Keratinocyte (primary cell): ENCODE data around the gene LY6G6F. TPM values are rescaled to one million over a fixed set of nuclear protein-coding genes. Genes with fewer than 3 reads are reported as not detected.
"Not testable (repeated sequence)": the region's sequence is repeated elsewhere in the genome, so short reads cannot be mapped to it uniquely, and the experiment has no call there.

ENCODE experiments used
- DNase-seq: peaks from one replicate; pipeline ENCODE4 v3.0.0-alpha.2; 2011; ENCODE audit warnings: low read depth, missing footprints, low spot score
- FAIRE-seq: peaks from 2 replicates; lab custom pipeline; 2011; peaks lifted over from hg19 to GRCh38; lab: Jason Lieb, UNC
- H2AFZ ChIP-seq: 2 replicates; pipeline ENCODE4 v1.6.0; 2012; ENCODE audit warnings: low read length, control low read depth, inconsistent platforms; ENCODE audit not compliant: control insufficient read depth
- H3K27ac ChIP-seq: 2 replicates; pipeline ENCODE4 v1.5.1; 2011; ENCODE audit warnings: low read length; ENCODE audit not compliant: control insufficient read depth, insufficient read depth
- H3K27me3 ChIP-seq: 3 replicates; pipeline ENCODE4 v1.6.0; 2011; ENCODE audit warnings: low read length; ENCODE audit not compliant: control insufficient read depth, insufficient read depth; ENCODE audit errors: extremely low read depth
- H3K36me3 ChIP-seq, 2 experiments: 2 replicates in 1 of 2; 3 replicates in 1 of 2; pipeline ENCODE4 v1.5.1; 2011; ENCODE audit warnings: low read length in 2 of 2, mild to moderate bottlenecking in 1 of 2; ENCODE audit not compliant: control insufficient read depth in 2 of 2, insufficient read depth in 2 of 2; ENCODE audit errors: extremely low read depth in 1 of 2
- H3K4me1 ChIP-seq: 3 replicates; pipeline ENCODE4 v1.5.1; 2011; ENCODE audit warnings: low read length; ENCODE audit not compliant: control insufficient read depth, insufficient read depth; ENCODE audit errors: extremely low read depth
- H3K4me2 ChIP-seq: 3 replicates; pipeline ENCODE4 v1.6.0; 2011; ENCODE audit warnings: low read depth, low read length; ENCODE audit not compliant: control insufficient read depth, insufficient read depth; ENCODE audit errors: extremely low read depth
- H3K4me3 ChIP-seq, 3 experiments: fragments of 200-600 bp in 1 of 3; sonication (generic) in 1 of 3; 2 replicates in 2 of 3; 3 replicates in 1 of 3; pipeline ENCODE4 v1.5.1; 2011 to 2016; ENCODE audit warnings: low read length in 3 of 3, mild to moderate bottlenecking in 3 of 3, control low read depth in 2 of 3, inconsistent platforms in 1 of 3, low read depth in 1 of 3, mixed read lengths in 1 of 3, mixed run types in 1 of 3, moderate library complexity in 1 of 3; ENCODE audit not compliant: control insufficient read depth in 2 of 3, insufficient read depth in 2 of 3; ENCODE audit errors: extremely low read depth in 1 of 3
- H3K79me2 ChIP-seq: 2 replicates; pipeline ENCODE4 v1.6.0; 2012; ENCODE audit warnings: low read length; ENCODE audit not compliant: control insufficient read depth, insufficient read depth
- H3K9ac ChIP-seq: 3 replicates; pipeline ENCODE4 v1.6.0; 2011; ENCODE audit warnings: low read length; ENCODE audit not compliant: control insufficient read depth, insufficient read depth; ENCODE audit errors: extremely low read depth
- H3K9me1 ChIP-seq: 3 replicates; pipeline ENCODE4 v1.6.0; 2011; ENCODE audit warnings: low read length; ENCODE audit not compliant: control insufficient read depth, insufficient read depth; ENCODE audit errors: extremely low read depth
- H3K9me3 ChIP-seq: 2 replicates; pipeline ENCODE4 v1.5.1; 2012; ENCODE audit warnings: low read depth, low read length; ENCODE audit not compliant: control insufficient read depth
- H4K20me1 ChIP-seq: 3 replicates; pipeline ENCODE4 v1.6.0; 2011; ENCODE audit warnings: low read length; ENCODE audit not compliant: control insufficient read depth, insufficient read depth; ENCODE audit errors: extremely low read depth
- CTCF ChIP-seq, 3 experiments: IDR thresholded peaks in 1 of 3; conservative IDR thresholded peaks in 1 of 3; optimal IDR thresholded peaks in 1 of 3; 2 replicates in 2 of 3; 3 replicates in 1 of 3; pipeline versions ENCODE3 to v1.5.1; 2011; ENCODE audit warnings: low read length in 3 of 3, mild to moderate bottlenecking in 3 of 3, moderate library complexity in 2 of 3, control low read depth in 1 of 3, inconsistent platforms in 1 of 3; ENCODE audit not compliant: insufficient read depth in 2 of 3; ENCODE audit errors: extremely low read depth in 1 of 3
- EZH2 ChIP-seq: IDR thresholded peaks from one replicate; pipeline ENCODE4 v1.6.1; 2012; ENCODE audit warnings: inconsistent platforms, mild to moderate bottlenecking, low read length, moderate library complexity
- dilution Hi-C: fragments of 300-500 bp; cut with MboI; formaldehyde crosslinking; loops from one replicate; pipeline ENCODE4 v1.7.0; 2020; ENCODE audit warnings: low sequenced_read_pairs; ENCODE audit not compliant: extremely low pct_ligation_motif_present
- polyA plus RNA-seq, 5 experiments: library from polyadenylated mRNA; depleted of rRNA in 3 of 5; stranded (reverse) in 3 of 5; stranded (forward) in 1 of 5; unstranded in 1 of 5; fragments of >200 nt; gene quantifications; 1 replicate in 1 of 5; 2 replicates in 3 of 5; 3 replicates in 1 of 5; pipeline versions ENCODE4 v1.2.1 to v1.2.3, GENCODE V29; 2011 to 2012; ENCODE audit warnings: missing spikeins in 2 of 5, low read depth in 1 of 5, low replicate concordance in 1 of 5

LY6G6F gene
- polyA plus RNA-seq, 1 donor (not counting 4 experiments of a cell fraction or from before 2014, with no cell fraction given): not detected

GRCh38 chr6:31707701-31708100 lies 1.0 kb downstream of the LY6G6F start:
- FAIRE-seq: no peak
- no peak overlapping the region for H3K4me3 ChIP-seq
- H3K27me3 ChIP-seq: no peaks in the 10 kb centered on the region
- no peaks in the 10 kb centered on the region for H3K9me3 ChIP-seq
- no peak overlapping the region for H3K27ac ChIP-seq
- no peak for DNase-seq
- H4K20me1 ChIP-seq: no peaks in the 10 kb centered on the region
- dilution Hi-C loops: no loop called here
- no peak overlapping the region for H3K4me2 ChIP-seq
- H3K79me2 ChIP-seq: no peaks in the 10 kb centered on the region
- TF ChIP-seq EZH2 (no peak), CTCF (optimal IDR thresholded peaks at IDR 0.05 in 1 of 3, IDR thresholded peaks at IDR 0.05 in 1 of 3, conservative IDR thresholded peaks at IDR 0.05 in 1 of 3; ENCODE audit: extremely low read depth in 1 of 3, insufficient read depth in 2 of 3, low read length in 3 of 3) (no peak)
- no peak overlapping the region for H2AFZ ChIP-seq
- no peaks in the 10 kb centered on the region for H3K36me3 ChIP-seq
- H3K9ac ChIP-seq: no peak overlapping the region
- no peaks in the 10 kb centered on the region for H3K9me1 ChIP-seq
- H3K4me1 ChIP-seq: peaks cover 20% of the 10 kb centered on the region

DNA sequence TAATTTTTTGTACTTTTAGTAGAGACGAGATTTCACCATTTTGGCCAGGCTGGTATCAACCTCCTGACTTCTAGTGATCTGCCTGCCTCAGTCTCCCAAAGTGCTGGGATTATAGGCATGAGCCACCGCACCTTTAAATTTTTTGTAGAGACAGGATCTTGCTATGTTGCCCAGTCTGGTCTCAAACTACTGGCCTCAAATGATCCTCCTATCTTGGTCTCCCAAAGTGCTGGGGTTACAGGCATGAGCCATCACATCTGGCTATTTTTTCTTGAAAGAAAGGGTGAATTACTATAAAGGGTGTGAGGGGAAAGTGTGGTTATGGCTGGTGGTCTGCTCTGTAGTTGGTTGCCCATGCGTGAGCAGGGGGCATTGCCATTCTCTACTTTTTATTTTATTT lies 1.6 kb downstream of the LY6G6F start:
- no peak overlapping the region for H3K4me3 ChIP-seq
- no peak overlapping the region for H2AFZ ChIP-seq
- no peaks in the 10 kb centered on the region for H3K9me1 ChIP-seq
- dilution Hi-C loops: no loop called here
- H3K4me2 ChIP-seq: no peak overlapping the region
- DNase-seq: no peak
- no peak overlapping the region for H3K9ac ChIP-seq
- H3K27me3 ChIP-seq: no peaks in the 10 kb centered on the region
- no peak overlapping the region for H3K27ac ChIP-seq
- no peak for FAIRE-seq
- no peaks in the 10 kb centered on the region for H3K36me3 ChIP-seq
- no peaks in the 10 kb centered on the region for H3K9me3 ChIP-seq
- no peaks in the 10 kb centered on the region for H3K79me2 ChIP-seq
- H4K20me1 ChIP-seq: no peaks in the 10 kb centered on the region
- TF ChIP-seq CTCF (optimal IDR thresholded peaks at IDR 0.05 in 1 of 3, IDR thresholded peaks at IDR 0.05 in 1 of 3, conservative IDR thresholded peaks at IDR 0.05 in 1 of 3; ENCODE audit: extremely low read depth in 1 of 3, insufficient read depth in 2 of 3, low read length in 3 of 3) (no peak), EZH2 (no peak)
- peaks cover 20% of the 10 kb centered on the region for H3K4me1 ChIP-seq

DNA sequence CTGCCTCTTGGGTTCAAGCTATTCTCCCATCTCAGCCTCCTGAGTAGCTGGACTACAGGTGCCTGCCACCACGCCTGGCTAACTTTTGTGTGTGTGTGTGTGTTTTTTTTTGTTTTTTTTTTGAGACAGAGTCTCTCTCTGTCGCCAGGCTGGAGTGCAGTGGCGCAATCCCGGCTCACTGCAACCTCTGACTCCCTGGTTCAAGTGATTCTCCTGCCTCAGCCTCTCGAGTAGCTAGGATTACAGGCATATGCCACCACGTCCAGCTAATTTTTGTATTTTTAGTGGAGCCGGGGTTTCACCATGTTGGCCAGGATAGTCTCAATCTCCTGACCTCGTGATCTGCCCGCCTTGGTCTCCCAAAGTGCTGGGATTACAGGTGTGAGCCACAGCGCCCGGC lies 2.5 kb downstream of the LY6G6F start:
- H2AFZ ChIP-seq, DNase-seq, H3K9ac ChIP-seq, H3K27ac ChIP-seq, dilution Hi-C loops, FAIRE-seq, H3K27me3 ChIP-seq, H3K79me2 ChIP-seq, H4K20me1 ChIP-seq, H3K36me3 ChIP-seq, H3K9me3 ChIP-seq, H3K9me1 ChIP-seq, H3K4me2 ChIP-seq, H3K4me3 ChIP-seq: not testable (repeated sequence)
- H3K4me1 ChIP-seq: peaks cover 20% of the 10 kb centered on the region
